EL (cell line): ENCODE data around the gene ARMC7.
A peak's percentile ranks its signal among the peaks of the same experiment; 100 is the strongest.
"Not testable (repeated sequence)": the region's sequence is repeated elsewhere in the genome, so short reads cannot be mapped to it uniquely, and the experiment has no call there.

ENCODE experiments used
- DNase-seq: peaks from one replicate; pipeline ENCODE4 v3.0.0-alpha.2; 2016

ARMC7 gene

GRCh38 chr17:75109407-75110233 lies at the start of gene ARMC7:
ARMC7 (plus strand) TSS chr17:75109969; CDS start chr17:75110289, 320 bp downstream.
- DNase-seq, result peak; percentile 85

GRCh38 chr17:75060434-75061054 lies 49.2 kb upstream of the ARMC7 start:
- DNase-seq, result no peak

GRCh38 chr17:75061055-75061438 lies 48.7 kb upstream of the ARMC7 start:
- no peak for DNase-seq

- no peak for DNase-seq
Measured at GRCh38 chr17:75061618-75062017, 48.2 kb upstream of the ARMC7 start.

GRCh38 chr17:75063201-75063600 lies 46.6 kb upstream of the ARMC7 start:
- no peak for DNase-seq

- no peak for DNase-seq
Measured at GRCh38 chr17:75063626-75064025, 46.1 kb upstream of the ARMC7 start.

GRCh38 chr17:75064040-75064439 lies 45.7 kb upstream of the ARMC7 start:
- no peak for DNase-seq

GRCh38 chr17:75064460-75064859 lies 45.3 kb upstream of the ARMC7 start:
- DNase-seq, result no peak

GRCh38 chr17:75064867-75065561 lies 44.8 kb upstream of the ARMC7 start:
- DNase-seq, result no peak

GRCh38 chr17:75065562-75066151 lies 44.1 kb upstream of the ARMC7 start:
- no peak for DNase-seq

- DNase-seq, result no peak
Measured at GRCh38 chr17:75067856-75068255, 41.9 kb upstream of the ARMC7 start.

- no peak for DNase-seq
Measured at GRCh38 chr17:75068750-75069149, 41.0 kb upstream of the ARMC7 start.

- no peak for DNase-seq
Measured at GRCh38 chr17:75069783-75070182, 40.0 kb upstream of the ARMC7 start.

- not testable (repeated sequence) for DNase-seq
Measured at GRCh38 chr17:75071478-75072271, 38.1 kb upstream of the ARMC7 start.

- not testable (repeated sequence) for DNase-seq
Measured at GRCh38 chr17:75072909-75073308, 36.9 kb upstream of the ARMC7 start.

- DNase-seq, result no peak
Measured at GRCh38 chr17:75073618-75074047, 36.1 kb upstream of the ARMC7 start.

GRCh38 chr17:75074532-75074931 lies 35.2 kb upstream of the ARMC7 start:
- DNase-seq, result no peak

- no peak for DNase-seq
Measured at GRCh38 chr17:75075597-75076336, 34.0 kb upstream of the ARMC7 start.

- DNase-seq, result no peak
Measured at GRCh38 chr17:75077072-75077495, 32.7 kb upstream of the ARMC7 start.

GRCh38 chr17:75077496-75078283 lies 32.1 kb upstream of the ARMC7 start:
- DNase-seq, result no peak
